Muscle of leg (tissue), 16 donors: ENCODE measurements around the gene ABHD10. TPM values are rescaled to one million over a fixed set of nuclear protein-coding genes. Genes with fewer than 3 reads are reported as not detected.

ENCODE experiments used
- DNase-seq: peaks from one replicate; pipeline ENCODE4 v3.0.0; 2013
- H3K27ac ChIP-seq: one replicate; pipeline ENCODE4 v1.5.1; 2013; ENCODE audit warnings: mild to moderate bottlenecking, low read length, control low read depth
- H3K27me3 ChIP-seq: one replicate; pipeline ENCODE4 v1.6.1; 2013; ENCODE audit warnings: low read length; ENCODE audit not compliant: control insufficient read depth, insufficient read depth
- H3K36me3 ChIP-seq: one replicate; pipeline ENCODE4 v1.6.1; 2013; ENCODE audit warnings: low read length; ENCODE audit not compliant: control insufficient read depth, insufficient read depth
- H3K4me1 ChIP-seq: one replicate; pipeline ENCODE4 v1.6.1; 2013; ENCODE audit warnings: low read length; ENCODE audit not compliant: control insufficient read depth, insufficient read depth
- H3K4me3 ChIP-seq: one replicate; pipeline ENCODE4 v1.5.1; 2013; ENCODE audit warnings: low read length, control low read depth
- H3K9me3 ChIP-seq: replicated peaks from 2 replicates; pipeline ENCODE4 v1.6.1; 2013; ENCODE audit warnings: low read depth, low read length; ENCODE audit not compliant: control insufficient read depth
- WGBS: methylation state at CpG from one replicate; pipeline ENCODE4 v1.1.5; 2013; ENCODE audit warnings: missing lambda C conversion rate; ENCODE audit not compliant: insufficient coverage; 5-methylcytosine and 5-hydroxymethylcytosine counted together
- long read RNA-seq, 11 donors: transcript quantifications; one replicate each; lab custom pipeline, GENCODE V29; 2026
- polyA plus RNA-seq, 8 donors: library from polyadenylated mRNA; unstranded; fragments of 120-200 nt; gene quantifications; one replicate each; pipeline versions ENCODE4 v1.2.1 to v1.2.3, GENCODE V29; 2013; ENCODE audit warnings: inconsistent platforms in 1 of 8, low replicate concordance in 1 of 8; ENCODE audit not compliant: insufficient read length in 8 of 8, insufficient read depth in 1 of 8
- total RNA-seq: library from RNA; stranded (reverse); fragments of 120-200 nt; gene quantifications from one replicate; pipeline ENCODE4 v1.2.4, GENCODE V29; 2013

The ABHD10 gene
- total RNA-seq (27.0 TPM), polyA plus RNA-seq (10 to 100 TPM; 21.0 to 25.9 (median 22.8) TPM)
- long read RNA-seq, donor 1, partial matches to known transcripts, result 0 of 4 reads
- long read RNA-seq, donor 1, other reads (novel, unspliced or antisense), result 0 of 4 reads
- long read RNA-seq, donor 2, result 0 reads
- long read RNA-seq, donor 3, transcript ABHD10-201 (5 exons, 2,590 nt), result major isoform, 7 of 7 reads
- long read RNA-seq, donor 3, partial matches to known transcripts, result 0 of 7 reads
- long read RNA-seq, donor 3, other reads (novel, unspliced or antisense), result 0 of 7 reads
- long read RNA-seq, donor 4, partial matches to known transcripts, result 0 of 5 reads
- long read RNA-seq, donor 4, other reads (novel, unspliced or antisense), result 0 of 5 reads
- long read RNA-seq, donor 5, transcript ABHD10-201 (5 exons, 2,590 nt), result major isoform, 16 of 20 reads
- long read RNA-seq, donor 5, partial matches to known transcripts, result 0 of 20 reads
- long read RNA-seq, donor 5, other reads (novel, unspliced or antisense), result 0 of 20 reads
- long read RNA-seq, donor 6, transcript ABHD10-201 (5 exons, 2,590 nt), result major isoform, 13 of 14 reads
- long read RNA-seq, donor 6, partial matches to known transcripts, result 0 of 14 reads
- long read RNA-seq, donor 6, other reads (novel, unspliced or antisense), result 0 of 14 reads
- long read RNA-seq, donor 7, transcript ABHD10-201 (5 exons, 2,590 nt), result major isoform, 13 of 13 reads
- long read RNA-seq, donor 7, partial matches to known transcripts, result 0 of 13 reads
- long read RNA-seq, donor 7, other reads (novel, unspliced or antisense), result 0 of 13 reads
- long read RNA-seq, donor 8, transcript ABHD10-201 (5 exons, 2,590 nt), result major isoform, 7 of 7 reads
- long read RNA-seq, donor 8, partial matches to known transcripts, result 0 of 7 reads
- long read RNA-seq, donor 8, other reads (novel, unspliced or antisense), result 0 of 7 reads
- long read RNA-seq, donor 9, partial matches to known transcripts, result 0 of 5 reads
- long read RNA-seq, donor 9, other reads (novel, unspliced or antisense), result 0 of 5 reads
- long read RNA-seq, donor 10, transcript ABHD10-201 (5 exons, 2,590 nt), result major isoform, 8 of 17 reads
- long read RNA-seq, donor 10, partial matches to known transcripts, result 0 of 17 reads
- long read RNA-seq, donor 10, other reads (novel, unspliced or antisense), result 5 of 17 reads
- long read RNA-seq, donor 11, partial matches to known transcripts, result 0 of 5 reads
- long read RNA-seq, donor 11, other reads (novel, unspliced or antisense), result 0 of 5 reads

- H3K27me3 ChIP-seq, result no peaks in the 10 kb centered on the region
- H3K36me3 ChIP-seq, result peaks cover 3% of the 10 kb centered on the region
- peaks cover 4% of the 10 kb centered on the region for H3K4me1 ChIP-seq
- H3K27ac ChIP-seq, result peak within 1 kb of the TSS; percentile 82
- WGBS, result 2% methylated on average over 46 of the region's 61 CpGs
- no peaks in the 10 kb centered on the region for H3K9me3 ChIP-seq
- peak within 1 kb of the TSS; percentile 75 for H3K4me3 ChIP-seq
- peak; percentile 99 for DNase-seq
Observed at GRCh38 chr3:111978583-111979433, at the start of gene ABHD10. TSS of gene ABHD10 (plus strand) at chr3:111979026. CDS start at chr3:111979062, 36 bp downstream.

GRCh38 chr3:111929484-111929883 is 49.3 kb upstream of the ABHD10 start:
- H3K27ac ChIP-seq, result no peak overlapping the region
- WGBS, result no CpG with 5 or more reads among the region's 2 CpGs

GRCh38 chr3:111932946-111933345 is 45.9 kb upstream of the ABHD10 start:
- Histone ChIP-seq H3K27me3 (no peaks in the 10 kb centered on the region), H3K27ac (no peak overlapping the region), H3K9me3 (no peaks in the 10 kb centered on the region), H3K4me3 (no peak overlapping the region), H3K4me1 (peaks cover 2% of the 10 kb centered on the region), H3K36me3 (no peaks in the 10 kb centered on the region)
- WGBS, result 60% methylated on average over 1 of the region's 3 CpGs
- DNase-seq, result no peak

More at GRCh38 chr3:111929484-111929883, 49.3 kb upstream of the ABHD10 start:
- Histone ChIP-seq H3K36me3 (peaks cover 4% of the 10 kb centered on the region), H3K27me3 (no peaks in the 10 kb centered on the region), H3K9me3 (no peaks in the 10 kb centered on the region), H3K4me1 (peaks cover 15% of the 10 kb centered on the region), H3K4me3 (no peak overlapping the region)
- no peak for DNase-seq

- H3K4me1 ChIP-seq, result no peaks in the 10 kb centered on the region
- H3K27ac ChIP-seq, result peak overlapping the region; percentile 29
- peak; percentile 19 for DNase-seq
- no peaks in the 10 kb centered on the region for H3K27me3 ChIP-seq
- H3K4me3 ChIP-seq, result no peak overlapping the region
- peaks cover 6% of the 10 kb centered on the region for H3K36me3 ChIP-seq
- H3K9me3 ChIP-seq, result no peaks in the 10 kb centered on the region
Observed at GRCh38 chr3:111936191-111936841, 42.5 kb upstream of the ABHD10 start.

- Histone ChIP-seq H3K36me3 (peaks cover 6% of the 10 kb centered on the region), H3K27ac (no peak overlapping the region), H3K27me3 (no peaks in the 10 kb centered on the region), H3K9me3 (no peaks in the 10 kb centered on the region), H3K4me3 (no peak overlapping the region), H3K4me1 (no peaks in the 10 kb centered on the region)
- DNase-seq, result no peak
- no CpG with 5 or more reads among the region's 1 CpG for WGBS
Observed at GRCh38 chr3:111936967-111937366, 41.9 kb upstream of the ABHD10 start.

GRCh38 chr3:111937871-111938270 is 41.0 kb upstream of the ABHD10 start:
- Histone ChIP-seq H3K36me3 (peaks cover 6% of the 10 kb centered on the region), H3K4me3 (no peak overlapping the region), H3K27me3 (no peaks in the 10 kb centered on the region), H3K9me3 (no peaks in the 10 kb centered on the region), H3K4me1 (no peaks in the 10 kb centered on the region), H3K27ac (no peak overlapping the region)
- DNase-seq, result no peak

GRCh38 chr3:111939873-111940272 is 39.0 kb upstream of the ABHD10 start:
- Histone ChIP-seq H3K9me3 (no peaks in the 10 kb centered on the region), H3K36me3 (peaks cover 6% of the 10 kb centered on the region), H3K4me3 (no peak overlapping the region), H3K27me3 (no peaks in the 10 kb centered on the region), H3K27ac (no peak overlapping the region), H3K4me1 (no peaks in the 10 kb centered on the region)
- 100% methylated on average over 2 of the region's 2 CpGs for WGBS
- DNase-seq, result no peak

- Histone ChIP-seq H3K4me1 (no peaks in the 10 kb centered on the region), H3K27ac (no peak overlapping the region), H3K36me3 (peaks cover 8% of the 10 kb centered on the region), H3K4me3 (no peak overlapping the region), H3K9me3 (no peaks in the 10 kb centered on the region), H3K27me3 (no peaks in the 10 kb centered on the region)
- no CpG with 5 or more reads among the region's 2 CpGs for WGBS
- DNase-seq, result no peak
Observed at GRCh38 chr3:111943533-111943932, 35.3 kb upstream of the ABHD10 start.

- Histone ChIP-seq H3K4me3 (no peak overlapping the region), H3K36me3 (peaks cover 9% of the 10 kb centered on the region), H3K9me3 (no peaks in the 10 kb centered on the region), H3K4me1 (no peaks in the 10 kb centered on the region), H3K27ac (no peak overlapping the region), H3K27me3 (no peaks in the 10 kb centered on the region)
- no peak for DNase-seq
- WGBS, result no CpG with 5 or more reads among the region's 4 CpGs
Observed at GRCh38 chr3:111944372-111944771, 34.5 kb upstream of the ABHD10 start.
